Vagina (tissue), 2 donors: ENCODE data around the gene NRP1.

Experiments used
- POLR2A ChIP-seq, 2 donors: fragments of 450-650 bp; IDR thresholded peaks; one replicate each; pipeline ENCODE4 v1.6.1; 2017; ENCODE audit warnings: antibody characterized with exemption in 2 of 2, mild to moderate bottlenecking in 2 of 2, moderate library complexity in 2 of 2
- TF ChIP-seq, protein P1 (sequence below), 3 experiments: fragments of 450-650 bp in 2 of 3; fragments of 200-600 bp in 1 of 3; sonication (generic) in 1 of 3; IDR thresholded peaks; one replicate each; pipeline ENCODE4 v1.5.1; 2017 to 2019; ENCODE audit warnings: antibody characterized with exemption in 3 of 3, mild to moderate bottlenecking in 2 of 3, moderate library complexity in 2 of 3

- no peak for TF ChIP-seq POLR2A (IDR thresholded peaks at IDR 0.05)
- TF ChIP-seq, protein P1, sequence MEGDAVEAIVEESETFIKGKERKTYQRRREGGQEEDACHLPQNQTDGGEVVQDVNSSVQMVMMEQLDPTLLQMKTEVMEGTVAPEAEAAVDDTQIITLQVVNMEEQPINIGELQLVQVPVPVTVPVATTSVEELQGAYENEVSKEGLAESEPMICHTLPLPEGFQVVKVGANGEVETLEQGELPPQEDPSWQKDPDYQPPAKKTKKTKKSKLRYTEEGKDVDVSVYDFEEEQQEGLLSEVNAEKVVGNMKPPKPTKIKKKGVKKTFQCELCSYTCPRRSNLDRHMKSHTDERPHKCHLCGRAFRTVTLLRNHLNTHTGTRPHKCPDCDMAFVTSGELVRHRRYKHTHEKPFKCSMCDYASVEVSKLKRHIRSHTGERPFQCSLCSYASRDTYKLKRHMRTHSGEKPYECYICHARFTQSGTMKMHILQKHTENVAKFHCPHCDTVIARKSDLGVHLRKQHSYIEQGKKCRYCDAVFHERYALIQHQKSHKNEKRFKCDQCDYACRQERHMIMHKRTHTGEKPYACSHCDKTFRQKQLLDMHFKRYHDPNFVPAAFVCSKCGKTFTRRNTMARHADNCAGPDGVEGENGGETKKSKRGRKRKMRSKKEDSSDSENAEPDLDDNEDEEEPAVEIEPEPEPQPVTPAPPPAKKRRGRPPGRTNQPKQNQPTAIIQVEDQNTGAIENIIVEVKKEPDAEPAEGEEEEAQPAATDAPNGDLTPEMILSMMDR (IDR thresholded peaks at IDR 0.05), result no peak
Observed at GRCh38 chr10:33154590-33154989, 179.9 kb downstream of the NRP1 start.
